Measurements from ENCODE around the gene ONECUT3. TPM values are rescaled to one million over a fixed set of nuclear protein-coding genes. Genes with fewer than 3 reads are reported as not detected.

The ONECUT3 gene
- total and polyA plus RNA-seq, 9 of the 15 experiments (the other 6 are each of a cell fraction or from before 2014, with no cell fraction given), result not detected

DNA sequence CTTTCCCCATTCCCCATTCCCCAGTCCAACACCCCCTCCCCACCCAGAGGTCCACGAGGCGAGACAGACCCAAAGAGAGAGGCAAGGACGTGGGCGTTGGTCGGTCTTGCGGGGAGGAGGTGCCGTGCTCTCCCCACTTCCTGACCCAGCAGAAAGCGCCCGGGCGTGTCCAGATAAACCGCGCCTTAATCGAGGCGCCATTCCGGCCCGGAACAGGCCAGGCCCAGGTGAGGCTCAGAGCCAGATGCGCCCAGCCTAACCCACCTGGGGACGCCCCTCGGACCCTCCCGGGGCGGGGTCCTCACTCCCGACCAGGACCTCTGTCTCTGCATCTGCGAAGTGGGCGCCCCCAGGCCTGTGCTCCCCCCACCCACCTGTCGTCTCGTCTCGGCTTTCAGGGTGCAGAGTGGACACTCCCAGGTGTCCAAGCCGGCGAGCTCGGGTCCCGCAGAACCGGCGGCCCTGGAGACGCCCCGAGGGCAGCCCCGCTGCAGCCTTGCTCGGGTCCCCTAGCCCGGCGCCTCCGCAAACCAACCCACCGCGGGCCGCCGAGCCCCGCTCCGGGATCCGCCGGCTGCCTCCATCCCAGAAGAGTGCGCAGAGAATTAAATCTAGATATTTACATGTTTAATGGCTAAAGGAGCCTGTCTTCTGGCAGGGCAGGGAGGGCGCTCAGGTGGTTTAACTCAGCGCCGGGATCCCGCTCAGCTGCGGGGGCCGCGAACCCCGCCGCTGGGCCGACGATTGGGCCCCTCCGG, 5.0 kb upstream of the ONECUT3 start (continued):
- TF ChIP-seq CREB1 (IDR thresholded peaks at IDR 0.05) (peak; percentile 37), CREB1 (CRISPR knock-in tag; IDR thresholded peaks at IDR 0.05) (no peak; the same call in 1 of the 2 replicates), ZNF3 (CRISPR knock-in tag; IDR thresholded peaks at IDR 0.05) (no peak), CBX1 (IDR thresholded peaks at IDR 0.05; ENCODE audit: low read depth) (no peak), CXXC5 (CRISPR knock-in tag; IDR thresholded peaks at IDR 0.05) (0 out of 2 replicates have a peak, but pooled peaks have one; percentile 43), TARDBP (IDR thresholded peaks at IDR 0.05) (no peak), ZNF668 (CRISPR knock-in tag; IDR thresholded peaks at IDR 0.05) (no peak), E2F6 (IDR thresholded peaks at IDR 0.05; ENCODE audit: borderline replicate concordance in 1 of 2, extremely low read depth in 1 of 2, insufficient read depth in 1 of 2, insufficient read length in 1 of 2, low read depth in 1 of 2, low read length in 1 of 2, poor library complexity in 1 of 2, severe bottlenecking in 1 of 2) (peak; percentile 78 to 83), MYC (IDR thresholded peaks at IDR 0.05; ENCODE audit: low read depth, low read length) (peak; percentile 57), MYC (CRISPR knock-in tag; IDR thresholded peaks at IDR 0.05; ENCODE audit: borderline replicate concordance, low read depth) (no peak), RAD51 (IDR thresholded peaks at IDR 0.05; ENCODE audit: borderline replicate concordance, low read depth) (no peak), IFI16 (CRISPR knock-in tag; IDR thresholded peaks at IDR 0.05) (no peak), ZC3H4 (CRISPR knock-in tag; IDR thresholded peaks at IDR 0.05; ENCODE audit: borderline replicate concordance) (no peak), TRIM28 (IDR thresholded peaks at IDR 0.05) (no peak), ZSCAN32 (CRISPR knock-in tag; IDR thresholded peaks at IDR 0.05) (no peak), AFF1 (IDR thresholded peaks at IDR 0.05; ENCODE audit: low read depth in 1 of 2, partially characterized antibody in 2 of 2) (no peak), ZNF354B (CRISPR knock-in tag; IDR thresholded peaks at IDR 0.05) (no peak), SIN3A (IDR thresholded peaks at IDR 0.05; ENCODE audit: borderline replicate concordance in 2 of 2, control insufficient read depth in 1 of 2, low read depth in 2 of 2, low read length in 2 of 2) (0 out of 4 replicates have a peak, but pooled peaks of 1 of the 2 experiments have one; percentile 32), ZKSCAN1 (IDR thresholded peaks at IDR 0.05; ENCODE audit: low read depth, low read length) (0 out of 2 replicates have a peak, but pooled peaks have one; percentile 4), ZNF408 (CRISPR knock-in tag; IDR thresholded peaks at IDR 0.05; ENCODE audit: low read depth) (no peak), L3MBTL2 (IDR thresholded peaks at IDR 0.05) (peak; percentile 83)
- TF ChIP-seq, protein P1, sequence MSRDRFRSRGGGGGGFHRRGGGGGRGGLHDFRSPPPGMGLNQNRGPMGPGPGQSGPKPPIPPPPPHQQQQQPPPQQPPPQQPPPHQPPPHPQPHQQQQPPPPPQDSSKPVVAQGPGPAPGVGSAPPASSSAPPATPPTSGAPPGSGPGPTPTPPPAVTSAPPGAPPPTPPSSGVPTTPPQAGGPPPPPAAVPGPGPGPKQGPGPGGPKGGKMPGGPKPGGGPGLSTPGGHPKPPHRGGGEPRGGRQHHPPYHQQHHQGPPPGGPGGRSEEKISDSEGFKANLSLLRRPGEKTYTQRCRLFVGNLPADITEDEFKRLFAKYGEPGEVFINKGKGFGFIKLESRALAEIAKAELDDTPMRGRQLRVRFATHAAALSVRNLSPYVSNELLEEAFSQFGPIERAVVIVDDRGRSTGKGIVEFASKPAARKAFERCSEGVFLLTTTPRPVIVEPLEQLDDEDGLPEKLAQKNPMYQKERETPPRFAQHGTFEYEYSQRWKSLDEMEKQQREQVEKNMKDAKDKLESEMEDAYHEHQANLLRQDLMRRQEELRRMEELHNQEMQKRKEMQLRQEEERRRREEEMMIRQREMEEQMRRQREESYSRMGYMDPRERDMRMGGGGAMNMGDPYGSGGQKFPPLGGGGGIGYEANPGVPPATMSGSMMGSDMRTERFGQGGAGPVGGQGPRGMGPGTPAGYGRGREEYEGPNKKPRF (IDR thresholded peaks at IDR 0.05; ENCODE audit: low read depth, low read length), result no peak
